Fibroblast of skin of back (primary cell): Measurements from ENCODE around the gene RFC5.
"Not testable (repeated sequence)": the region's sequence is repeated elsewhere in the genome, so short reads cannot be mapped to it uniquely, and the experiment has no call there.

Source experiments
- DNase-seq: peaks from one replicate; pipeline ENCODE4 v3.0.0-alpha.2; 2013

RFC5 gene

GRCh38 chr12:118015944-118016343, 559 bp upstream of the RFC5 start:
- DNase-seq, result no peak

DNA sequence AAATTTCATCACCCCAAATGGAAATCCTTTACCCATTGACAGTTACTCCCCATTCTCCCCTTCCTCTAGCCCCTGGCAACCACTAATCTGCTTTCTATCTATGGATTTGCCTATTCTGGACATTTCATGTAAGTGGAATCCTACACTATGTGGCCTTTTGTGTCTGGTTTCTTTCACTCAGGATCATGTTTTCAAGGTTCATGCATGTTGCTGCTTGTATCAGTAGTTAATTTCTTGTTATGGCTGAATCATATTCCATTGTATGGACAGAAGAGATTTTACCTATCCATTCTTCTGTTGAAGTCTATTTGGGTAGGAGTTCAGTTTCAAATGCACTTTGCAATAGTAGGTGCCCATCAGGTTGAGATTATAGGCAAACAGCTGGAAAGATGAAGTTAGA, 1.4 kb downstream of the RFC5 start:
- DNase-seq, result no peak

- no peak for DNase-seq
These were observed 3.5 kb downstream of the RFC5 start for GRCh38 chr12:118020036-118020435.

DNA sequence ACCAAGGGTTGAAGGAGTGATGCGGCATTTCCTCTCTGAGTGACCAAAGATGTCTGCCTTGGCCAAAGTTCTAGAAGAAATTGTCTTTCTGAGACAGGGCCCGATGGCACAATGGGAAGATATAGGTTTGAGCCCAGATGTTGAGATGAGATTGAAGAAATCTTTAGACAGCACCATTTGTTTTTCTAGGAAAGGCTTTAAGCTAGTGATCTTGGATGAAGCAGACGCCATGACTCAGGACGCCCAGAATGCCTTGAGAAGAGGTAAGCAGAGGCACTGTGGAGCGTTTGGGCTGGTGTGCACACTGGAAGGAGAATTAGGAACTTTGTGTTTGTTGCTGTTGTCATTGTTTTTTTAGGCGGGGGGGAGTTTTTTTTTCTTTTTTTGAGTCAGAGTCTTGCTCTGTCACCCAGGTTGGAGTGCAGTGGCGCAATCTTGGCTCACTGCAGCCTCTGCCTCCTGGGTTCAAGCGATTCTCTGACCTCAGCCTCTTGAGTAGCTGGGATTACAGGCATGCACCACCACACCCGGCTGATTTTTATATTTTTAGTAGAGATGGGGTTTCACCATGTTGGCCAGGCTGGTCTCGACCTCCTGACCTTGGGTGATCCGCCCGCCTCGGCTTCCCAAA, 5.7 kb downstream of the RFC5 start:
- DNase-seq, result not testable (repeated sequence)

DNA sequence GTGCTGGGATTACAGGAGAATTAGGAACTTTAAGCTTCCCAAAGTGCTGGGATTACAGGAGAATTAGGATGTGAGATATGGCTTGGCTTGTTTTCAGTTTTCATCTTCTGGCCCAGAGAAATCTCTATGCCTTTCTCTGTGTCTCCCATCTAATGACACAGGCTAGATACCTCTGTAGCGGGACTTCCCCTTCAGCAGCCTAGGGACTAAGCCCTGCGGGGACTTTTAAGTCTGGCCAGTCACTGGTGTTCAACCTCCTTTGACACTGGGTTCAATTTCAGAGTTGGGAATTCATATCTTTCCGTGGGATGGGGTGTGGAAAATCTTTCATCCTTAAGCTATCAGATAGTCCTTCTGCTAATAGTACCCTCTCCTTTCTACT, 6.2 kb downstream of the RFC5 start:
- DNase-seq, result no peak

GRCh38 chr12:118023301-118023860, 6.9 kb downstream of the RFC5 start:
- DNase-seq, result no peak

DNA sequence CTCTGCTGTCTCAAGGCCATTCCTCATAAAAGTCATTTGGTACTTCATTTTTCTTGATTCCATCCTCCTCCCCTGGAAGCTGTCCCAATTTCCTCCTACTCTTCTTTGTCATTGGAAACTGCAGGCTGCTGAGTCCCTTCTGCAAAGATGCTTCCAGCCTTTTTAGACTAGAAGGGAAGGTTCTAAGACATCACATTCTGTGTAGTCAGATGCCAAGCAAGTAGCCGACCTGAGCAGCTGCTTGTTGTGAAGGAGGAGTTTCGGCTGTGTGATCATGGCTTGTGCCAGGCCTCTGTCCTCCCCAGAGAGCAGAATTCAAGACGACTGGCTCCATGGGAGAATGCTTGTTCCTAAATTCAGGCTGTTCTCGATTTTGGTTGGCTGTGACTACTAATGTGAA, 8.7 kb downstream of the RFC5 start:
- DNase-seq, result no peak

DNA sequence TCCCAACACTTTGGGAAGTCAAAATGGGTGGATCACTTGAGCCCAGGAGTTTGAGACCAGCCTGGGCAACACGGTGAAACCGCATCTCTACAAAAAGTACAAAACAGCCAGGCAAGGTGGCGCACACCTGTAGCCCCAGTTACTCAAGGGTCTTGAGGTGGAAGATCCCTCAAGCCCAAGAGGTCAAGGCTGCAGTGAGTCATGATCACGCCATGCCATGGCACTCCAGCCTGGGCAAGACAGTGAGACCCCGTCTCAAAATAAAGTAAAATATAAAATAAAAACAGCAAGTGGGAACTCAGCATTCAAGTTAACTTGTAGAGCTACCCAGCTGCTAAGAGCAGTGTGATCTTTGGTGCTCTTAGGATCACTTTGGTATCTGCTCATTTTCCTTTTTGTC, 12.7 kb downstream of the RFC5 start:
- no peak for DNase-seq

DNA sequence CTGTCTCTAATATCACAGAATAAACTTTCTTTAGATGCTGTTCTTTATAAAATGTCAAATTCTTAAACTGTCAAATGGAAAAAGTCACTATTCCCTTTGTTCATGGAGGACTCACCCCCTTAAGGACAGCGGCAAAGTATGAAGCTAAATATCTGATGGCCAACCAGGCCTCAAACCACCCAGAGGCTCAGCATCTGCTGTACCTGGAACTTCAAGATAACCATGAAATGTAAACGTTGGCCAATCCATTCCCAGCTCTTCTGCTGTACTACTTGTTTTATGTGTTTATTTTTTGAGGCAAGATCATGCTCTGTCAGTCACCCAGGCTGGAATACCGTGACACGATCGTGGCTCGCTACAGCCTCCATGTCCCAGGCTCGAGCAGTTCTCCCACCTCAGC, 15.7 kb downstream of the RFC5 start:
- DNase-seq, result no peak

GRCh38 chr12:118033323-118033722, 16.8 kb downstream of the RFC5 start:
- no peak for DNase-seq

DNA sequence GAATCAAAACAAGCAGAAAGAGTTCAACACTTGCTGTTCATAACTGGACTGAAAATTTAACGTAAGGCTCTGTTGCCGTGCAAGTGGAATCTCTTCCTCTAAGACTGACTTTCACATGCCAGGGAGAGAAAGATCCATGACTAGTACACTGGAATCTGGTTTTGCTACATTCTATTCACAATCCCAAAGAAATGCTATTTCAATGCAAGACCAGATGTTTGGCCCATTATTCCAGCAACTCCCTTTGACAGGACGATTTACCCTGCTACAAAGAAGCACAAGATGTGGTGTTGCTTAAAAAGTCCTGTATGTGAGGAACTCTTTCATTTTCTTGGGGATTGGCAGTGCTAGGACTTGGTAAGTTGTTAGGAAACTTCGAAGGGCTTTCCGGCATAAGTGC, 17.4 kb downstream of the RFC5 start:
- no peak for DNase-seq

DNA sequence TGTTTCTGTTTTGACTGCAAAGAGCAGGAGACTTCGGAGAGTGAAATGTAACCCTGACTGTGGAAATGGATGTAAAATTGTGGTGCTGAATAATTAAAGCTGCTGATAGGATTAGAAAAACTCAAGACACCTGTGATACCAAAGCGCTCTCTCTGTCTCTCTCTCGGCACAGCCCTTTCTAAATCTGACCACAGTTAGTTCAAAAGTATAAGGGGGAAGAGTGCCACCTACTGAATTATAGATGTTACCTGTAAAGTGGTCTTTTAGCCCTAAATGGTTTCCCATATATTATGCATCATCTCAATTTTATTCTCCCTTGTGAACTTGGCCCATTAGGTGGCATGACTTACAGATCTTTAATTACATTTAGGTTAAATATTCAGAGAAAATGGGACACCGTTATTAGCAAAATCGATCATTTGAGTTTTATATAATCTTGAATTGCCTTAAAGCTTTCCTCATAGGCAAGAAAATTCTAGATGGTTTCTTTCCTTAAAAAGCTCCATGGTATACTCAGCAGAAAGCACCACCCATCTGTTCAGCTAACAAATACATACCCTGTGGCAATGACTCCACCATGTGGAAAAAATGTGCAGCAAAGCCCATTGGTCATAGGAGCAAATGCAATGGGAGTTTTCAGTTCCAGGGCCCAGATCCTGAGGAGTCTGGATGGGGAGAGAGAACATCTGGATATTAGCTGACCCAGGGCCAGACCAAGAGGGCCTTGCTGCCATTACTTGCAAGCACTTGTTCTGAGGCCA, 18.1 kb downstream of the RFC5 start:
- peak; percentile 63 for DNase-seq

DNA sequence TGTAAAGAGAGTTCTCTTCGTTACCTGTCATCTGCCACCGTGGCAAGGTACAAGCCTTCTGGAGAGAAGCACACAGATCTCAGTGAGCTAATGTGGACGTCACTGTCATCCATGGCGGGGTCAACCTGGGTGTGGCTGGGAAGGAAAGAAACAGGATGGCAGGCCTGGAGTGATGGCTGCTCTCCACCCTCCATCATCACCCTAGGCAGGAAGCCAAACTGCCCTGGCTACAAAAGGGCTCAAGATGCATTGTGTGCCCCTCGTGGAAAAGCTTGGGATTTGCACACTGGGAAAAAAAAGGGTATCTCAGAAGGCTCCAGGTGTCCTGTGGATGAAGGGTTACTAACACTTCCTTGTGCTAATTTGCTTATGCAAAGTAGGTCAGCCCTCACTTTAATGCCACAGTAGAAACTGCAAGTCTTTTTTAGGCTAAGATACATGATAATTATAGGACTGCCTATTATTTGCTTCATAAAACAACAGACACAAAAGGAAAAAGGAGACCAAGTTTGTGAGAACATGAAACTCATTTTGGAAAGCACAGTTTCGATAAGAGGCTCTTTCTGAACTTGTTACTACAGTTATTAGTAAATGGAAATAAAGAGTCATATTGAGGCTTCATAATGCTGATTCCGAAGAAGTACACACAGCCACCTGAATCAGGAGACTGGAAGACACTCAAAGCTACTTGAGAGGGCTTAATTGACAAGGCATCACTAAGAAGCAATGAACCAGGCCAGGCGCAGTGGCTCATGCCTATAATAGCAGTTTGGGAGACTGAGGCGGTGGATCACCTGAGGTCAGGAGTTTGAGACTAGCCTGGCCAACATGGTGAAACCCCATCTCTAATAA, 18.9 kb downstream of the RFC5 start:
- DNase-seq, result peak; percentile 41

DNA sequence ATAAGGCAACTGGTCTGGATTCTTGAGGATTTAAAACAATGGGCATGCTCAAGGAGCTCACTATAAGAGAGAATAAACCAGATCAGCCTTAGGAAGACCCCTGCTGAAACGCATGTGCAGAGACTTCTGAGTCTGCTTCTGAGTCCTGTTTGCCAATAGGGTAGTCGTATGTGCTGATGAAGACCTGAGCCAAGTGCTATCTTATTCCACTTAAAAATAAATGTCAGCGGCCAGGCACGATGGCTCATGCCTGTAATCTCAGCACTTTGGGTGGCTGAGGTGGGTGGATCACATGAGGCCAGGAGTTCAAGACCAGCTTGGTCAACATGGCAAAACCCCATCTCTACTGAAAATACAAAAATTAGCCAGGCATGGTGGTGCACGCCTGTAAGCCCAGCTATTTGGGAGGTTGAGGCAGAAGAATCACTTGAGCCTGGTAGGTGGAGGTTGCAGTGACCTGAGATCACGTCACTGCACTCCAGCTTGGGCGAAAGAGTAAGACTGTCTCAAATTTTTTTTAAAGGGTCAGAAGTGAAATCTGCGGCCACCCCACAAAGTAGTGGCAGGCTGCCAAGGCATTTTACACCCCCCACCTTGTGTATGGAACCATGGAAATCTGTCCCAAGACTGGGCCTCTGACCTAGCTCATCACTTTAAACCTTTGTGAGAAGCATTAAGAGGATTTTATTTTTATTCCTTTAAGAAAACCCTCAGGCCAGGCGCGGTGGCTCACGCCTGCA, 20.3 kb downstream of the RFC5 start:
- DNase-seq, result no peak

- no peak for DNase-seq
These were observed 21.6 kb downstream of the RFC5 start for GRCh38 chr12:118038137-118038536.

GRCh38 chr12:118042091-118042490, 25.6 kb downstream of the RFC5 start:
- DNase-seq, result no peak

- no peak for DNase-seq
These were observed 27.6 kb downstream of the RFC5 start for GRCh38 chr12:118044075-118044474.

GRCh38 chr12:118044577-118044976, 28.1 kb downstream of the RFC5 start:
- DNase-seq, result no peak

GRCh38 chr12:118046430-118046829, 29.9 kb downstream of the RFC5 start:
- no peak for DNase-seq

DNA sequence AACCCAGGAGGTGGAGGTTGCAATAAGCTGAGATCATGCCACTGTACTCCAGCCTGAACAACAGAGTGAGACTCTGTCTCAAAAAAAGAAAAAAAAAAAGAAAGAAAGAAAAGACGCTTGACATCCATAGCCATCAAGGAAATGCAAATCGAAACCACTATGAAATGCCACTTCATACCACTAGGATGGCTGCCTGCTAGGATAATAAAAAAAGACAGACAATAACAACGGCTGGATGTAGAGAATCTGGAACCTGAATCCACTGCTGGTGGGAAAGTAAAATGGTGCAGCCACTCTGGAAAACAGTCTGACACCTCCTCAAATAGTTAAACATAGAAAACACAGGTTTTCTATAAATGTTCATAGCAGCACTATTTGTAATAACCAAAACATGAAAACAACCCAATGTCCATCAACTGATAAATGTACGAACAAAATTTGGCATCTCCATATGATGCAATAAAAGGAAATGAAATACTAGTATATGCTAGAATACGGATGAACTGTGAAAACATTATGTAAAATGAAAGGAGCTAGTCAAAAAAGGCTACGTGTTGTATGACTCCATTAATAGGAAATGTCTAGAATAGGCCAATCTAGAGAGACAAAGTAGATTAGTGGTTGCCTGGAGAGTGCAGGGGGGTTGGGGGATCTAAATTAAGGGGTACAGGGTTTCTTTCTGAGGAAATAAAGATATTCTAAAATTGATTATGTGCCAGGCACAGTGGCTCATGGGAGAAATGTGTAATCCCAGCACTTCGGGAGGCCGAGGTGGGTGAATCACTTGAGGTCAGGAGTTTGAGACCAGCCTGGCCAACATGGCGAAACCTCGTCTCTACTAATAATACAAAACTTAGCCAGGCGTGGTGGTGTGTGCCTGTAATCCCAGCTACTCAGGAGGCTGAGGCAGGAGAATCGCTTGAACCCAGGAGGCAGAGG, 34.7 kb downstream of the RFC5 start:
- DNase-seq, result no peak

GRCh38 chr12:118052324-118053070, 36.0 kb downstream of the RFC5 start:
- peak; percentile 98 for DNase-seq
